H9 (cell line): ENCODE measurements around the gene CASQ1. TPM values are rescaled to one million over a fixed set of nuclear protein-coding genes. Genes with fewer than 3 reads are reported as not detected.

Source experiments
- DNase-seq: peaks from one replicate; pipeline ENCODE4 v3.0.0-alpha.2; 2017
- H2AFZ ChIP-seq: one replicate; pipeline ENCODE4 v1.6.1; 2013; ENCODE audit warnings: mild to moderate bottlenecking, low read length, control low read depth, moderate library complexity
- H2AK5ac ChIP-seq: 2 replicates; pipeline ENCODE4 v1.6.1; 2013; ENCODE audit warnings: low read length, control low read depth, mixed read lengths; ENCODE audit not compliant: insufficient read length
- H2BK120ac ChIP-seq: one replicate; pipeline ENCODE4 v1.6.1; 2013; ENCODE audit warnings: low read depth, mild to moderate bottlenecking, low read length, control low read depth, inconsistent platforms; ENCODE audit not compliant: poor library complexity, severe bottlenecking
- H2BK12ac ChIP-seq: 2 replicates; pipeline ENCODE4 v1.6.1; 2013; ENCODE audit warnings: low read length, control low read depth, mixed read lengths, low read depth; ENCODE audit not compliant: insufficient read length
- H2BK15ac ChIP-seq: 2 replicates; pipeline ENCODE4 v1.6.1; 2013; ENCODE audit warnings: low read depth, low read length, control low read depth
- H2BK20ac ChIP-seq: one replicate; pipeline ENCODE4 v1.6.1; 2013; ENCODE audit warnings: low read depth, mild to moderate bottlenecking, low read length, control low read depth, inconsistent platforms; ENCODE audit not compliant: poor library complexity, severe bottlenecking
- H2BK5ac ChIP-seq: 2 replicates; pipeline ENCODE4 v1.6.1; 2013; ENCODE audit warnings: low read length, control low read depth, mixed read lengths; ENCODE audit not compliant: insufficient read length
- H3K14ac ChIP-seq: 2 replicates; pipeline ENCODE4 v1.6.1; 2013; ENCODE audit warnings: low read length, control low read depth; ENCODE audit not compliant: insufficient read depth
- H3K18ac ChIP-seq: 2 replicates; pipeline ENCODE4 v1.6.1; 2013; ENCODE audit warnings: low read depth, mild to moderate bottlenecking, mixed read lengths, low read length, control low read depth; ENCODE audit not compliant: insufficient read length
- H3K23ac ChIP-seq: 2 replicates; pipeline ENCODE4 v1.6.1; 2013; ENCODE audit warnings: low read length, control low read depth, mixed read lengths, low read depth; ENCODE audit not compliant: insufficient read length
- H3K23me2 ChIP-seq: 2 replicates; pipeline ENCODE4 v1.6.1; 2013; ENCODE audit warnings: low read depth, mild to moderate bottlenecking, mixed read lengths, low read length, control low read depth; ENCODE audit not compliant: insufficient read length, poor library complexity, severe bottlenecking
- H3K27ac ChIP-seq: 2 replicates; pipeline ENCODE4 v1.5.1; 2013; ENCODE audit warnings: low read length, control low read depth, mixed read lengths, low read depth; ENCODE audit not compliant: insufficient read length
- H3K27me3 ChIP-seq: 2 replicates; pipeline ENCODE4 v1.6.1; 2013; ENCODE audit warnings: low read length, control low read depth, inconsistent platforms; ENCODE audit not compliant: insufficient read depth
- H3K4ac ChIP-seq: 2 replicates; pipeline ENCODE4 v1.6.1; 2013; ENCODE audit warnings: low read depth, mild to moderate bottlenecking, control low read depth, inconsistent platforms, low read length, moderate library complexity
- H3K4me1 ChIP-seq: 2 replicates; pipeline ENCODE4 v1.6.1; 2013; ENCODE audit warnings: low read length, control low read depth, inconsistent platforms; ENCODE audit not compliant: insufficient read depth
- H3K4me2 ChIP-seq: 2 replicates; pipeline ENCODE4 v1.6.1; 2013; ENCODE audit warnings: low read length, control low read depth, mixed read lengths; ENCODE audit not compliant: insufficient read length, insufficient read depth
- H3K56ac ChIP-seq: 2 replicates; pipeline ENCODE4 v1.6.1; 2013; ENCODE audit warnings: low read depth, mild to moderate bottlenecking, mixed read lengths, low read length, control low read depth; ENCODE audit not compliant: insufficient read length
- H3K79me1 ChIP-seq: 2 replicates; pipeline ENCODE4 v1.6.1; 2013; ENCODE audit warnings: low read depth, mild to moderate bottlenecking, moderate library complexity, low read length, control low read depth, inconsistent platforms; ENCODE audit not compliant: insufficient read depth, poor library complexity, severe bottlenecking
- H3K79me2 ChIP-seq: 2 replicates; pipeline ENCODE4 v1.6.1; 2013; ENCODE audit warnings: low read length, control low read depth, inconsistent platforms; ENCODE audit not compliant: insufficient read depth
- H3K9ac ChIP-seq: 2 replicates; pipeline ENCODE4 v1.6.1; 2013; ENCODE audit warnings: low read length, control low read depth, mixed read lengths; ENCODE audit not compliant: insufficient read length; ENCODE audit errors: extremely low read depth
- H3K9me3 ChIP-seq: one replicate; pipeline ENCODE4 v1.6.1; 2013; ENCODE audit warnings: low read depth, low read length, inconsistent platforms; ENCODE audit not compliant: control insufficient read depth
- H3T11ph ChIP-seq: one replicate; pipeline ENCODE4 v1.6.1; 2013; ENCODE audit warnings: mild to moderate bottlenecking, low read length, control low read depth, inconsistent platforms
- H4K20me1 ChIP-seq: one replicate; pipeline ENCODE4 v1.6.1; 2013; ENCODE audit not compliant: control insufficient read depth, insufficient read length, insufficient read depth
- H4K5ac ChIP-seq: 2 replicates; pipeline ENCODE4 v1.6.1; 2013; ENCODE audit warnings: low read depth, mild to moderate bottlenecking, mixed read lengths, low read length, control low read depth; ENCODE audit not compliant: insufficient read length
- H4K8ac ChIP-seq: replicated peaks from 2 replicates; pipeline ENCODE4 v1.6.1; 2013; ENCODE audit warnings: low read length, control low read depth, mixed read lengths, low read depth; ENCODE audit not compliant: insufficient read length
- H4K91ac ChIP-seq: 2 replicates; pipeline ENCODE4 v1.6.1; 2013; ENCODE audit warnings: low read depth, mild to moderate bottlenecking, moderate library complexity, mixed read lengths, low read length, control low read depth; ENCODE audit not compliant: insufficient read length
- H3K27ac Mint-ChIP-seq, 3 experiments: 2 replicates in 2 of 3; 3 replicates in 1 of 3; pipeline ENCODE4 v1.8.0; 2020 to 2021; ENCODE audit warnings: mixed read lengths in 3 of 3, mild to moderate bottlenecking in 1 of 3, moderate library complexity in 1 of 3
- H3K27me3 Mint-ChIP-seq: 2 replicates; pipeline ENCODE4 v1.8.0; 2021; ENCODE audit warnings: low read depth, mild to moderate bottlenecking, moderate library complexity, mixed read lengths
- H3K36me3 Mint-ChIP-seq, 3 experiments: 2 replicates in 2 of 3; 3 replicates in 1 of 3; pipeline ENCODE4 v1.8.0; 2020 to 2021; ENCODE audit warnings: low read depth in 3 of 3, mixed read lengths in 3 of 3; ENCODE audit not compliant: insufficient read depth in 1 of 3
- H3K4me1 Mint-ChIP-seq, 2 experiments: 2 replicates each; pipeline ENCODE4 v1.8.0; 2020; ENCODE audit warnings: mixed read lengths in 2 of 2
- H3K4me3 Mint-ChIP-seq, 2 experiments: 2 replicates in 1 of 2; 3 replicates in 1 of 2; pipeline ENCODE4 v1.8.0; 2020 to 2021; ENCODE audit warnings: mild to moderate bottlenecking in 2 of 2, mixed read lengths in 2 of 2, moderate library complexity in 1 of 2
- H3K9me3 Mint-ChIP-seq, 2 experiments: 2 replicates in 1 of 2; 3 replicates in 1 of 2; pipeline ENCODE4 v1.8.0; 2020; ENCODE audit warnings: mild to moderate bottlenecking in 2 of 2, mixed read lengths in 2 of 2, moderate library complexity in 1 of 2
- CTCF ChIP-seq: fragments of 200-600 bp; sonication (generic); conservative IDR thresholded peaks from 3 replicates; pipeline ENCODE4 v1.8.0; 2021; ENCODE audit warnings: antibody characterized with exemption, mild to moderate bottlenecking
- WGBS: extraction: QIAGEN DNeasy Blood & Tissue Kit; methylation state at CpG from one replicate; pipeline ENCODE4 v1.1.7; 2013; ENCODE audit warnings: missing lambda C conversion rate, low lambda C conversion rate, mixed read lengths; ENCODE audit not compliant: insufficient read length; ENCODE audit errors: extremely low coverage; 5-methylcytosine and 5-hydroxymethylcytosine counted together
- total RNA-seq: library from RNA; stranded (reverse); gene quantifications from 2 replicates; pipeline ENCODE4 v1.2.1, GENCODE V29; 2021

CASQ1 gene
- total RNA-seq, 1 experiment from 2014 or later = 0.55 TPM

DNA sequence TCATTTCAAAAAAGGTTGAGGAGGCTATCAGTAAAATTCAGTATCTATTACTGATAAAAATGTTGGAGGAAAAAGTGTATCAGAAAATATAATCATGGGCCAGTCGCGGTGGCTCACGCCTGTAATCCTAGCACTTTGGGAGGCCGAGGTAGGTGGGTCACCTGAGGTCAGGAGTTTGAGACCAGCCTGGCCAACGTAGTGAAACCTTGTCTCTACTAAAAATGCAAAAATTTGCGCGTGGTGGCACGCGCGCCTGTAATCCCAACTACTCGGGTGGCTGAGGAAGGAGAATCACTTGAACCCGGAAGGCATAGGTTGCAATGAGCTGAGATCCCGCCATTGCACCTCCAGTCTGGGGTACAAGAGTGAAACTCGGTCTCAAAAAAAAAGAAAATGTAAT, 44.3 kb upstream of the CASQ1 start:
- no peak overlapping the region for H2BK15ac ChIP-seq
- H3K56ac ChIP-seq = no peak overlapping the region
- H2BK12ac ChIP-seq = no peak overlapping the region
- no peaks in the 10 kb centered on the region for H3K9me3 ChIP-seq
- TF ChIP-seq CTCF = no peak
- no peak overlapping the region for H2AK5ac ChIP-seq
- H3K79me2 ChIP-seq = no peaks in the 10 kb centered on the region
- no peak overlapping the region for H4K91ac ChIP-seq
- no peak overlapping the region for H2BK120ac ChIP-seq
- no peak overlapping the region for H3K14ac ChIP-seq
- H3K23ac ChIP-seq = no peak overlapping the region
- Mint-ChIP-seq H3K27me3 (peaks cover 3% of the 10 kb centered on the region; the same call in 1 of the 2 replicates), H3K4me3 (no peak overlapping the region), H3K4me1 (peaks cover 3 to 13% of the 10 kb centered on the region in 2 experiments; a peak in 3 of 4 replicates), H3K27ac (no peak overlapping the region), H3K9me3 (no peaks in the 10 kb centered on the region), H3K36me3 (peaks cover 0 to 12% (median 10%) of the 10 kb centered on the region in 3 experiments; a peak in 3 of 7 replicates)
- H3K4me2 ChIP-seq = no peak overlapping the region
- H4K8ac ChIP-seq = no peak overlapping the region
- no peak overlapping the region for H2AFZ ChIP-seq
- H3K18ac ChIP-seq = no peak overlapping the region
- no CpG with 5 or more reads among the region's 14 CpGs for WGBS
- H4K5ac ChIP-seq = no peak overlapping the region
- H2BK20ac ChIP-seq = no peak overlapping the region
- H3K4me1 ChIP-seq = no peaks in the 10 kb centered on the region; the same call in 1 of the 2 replicates
- no peak for DNase-seq
- no peak overlapping the region for H3K27ac ChIP-seq
- H3K23me2 ChIP-seq = no peaks in the 10 kb centered on the region
- no peaks in the 10 kb centered on the region for H3K27me3 ChIP-seq
- no peak overlapping the region for H2BK5ac ChIP-seq
- no peak overlapping the region for H3K9ac ChIP-seq
- no peaks in the 10 kb centered on the region for H3K79me1 ChIP-seq
- no peak overlapping the region for H3T11ph ChIP-seq
- no peaks in the 10 kb centered on the region for H4K20me1 ChIP-seq
- no peak overlapping the region for H3K4ac ChIP-seq
